ENCODE results near the gene F11.
"Not testable (repeated sequence)": the region's sequence is repeated elsewhere in the genome, so short reads cannot be mapped to it uniquely, and the experiment has no call there.

Gene F11

DNA sequence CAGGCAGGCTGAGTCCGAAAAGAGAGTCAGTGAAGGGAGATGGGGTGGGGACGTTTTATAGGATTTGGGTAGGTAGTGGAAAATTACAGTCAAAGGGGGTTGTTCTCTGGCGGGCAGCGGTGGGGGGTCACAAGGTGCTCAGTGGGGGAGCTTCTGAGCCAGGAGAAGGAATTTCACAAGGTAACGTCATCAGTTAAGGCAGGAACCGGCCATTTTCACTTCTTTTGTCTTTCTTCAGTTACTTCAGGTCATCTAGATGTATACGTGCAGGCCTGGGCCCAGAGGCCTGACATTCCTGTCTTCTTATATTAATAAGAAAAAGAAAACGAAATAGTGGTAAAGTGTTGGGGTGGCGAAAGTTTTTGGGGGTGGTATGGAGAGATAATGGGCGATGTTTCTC, 24.0 kb upstream of the F11 start:
- H3K9me3 Mint-ChIP-seq (ENCODE audit: low read depth); H3K27me3 Mint-ChIP-seq; H3K4me1 Mint-ChIP-seq (ENCODE audit: low read depth); H3K27ac Mint-ChIP-seq; H3K4me3 Mint-ChIP-seq: not testable (repeated sequence)
- H3K36me3 Mint-ChIP-seq = peaks cover 15% of the 10 kb centered on the region

DNA sequence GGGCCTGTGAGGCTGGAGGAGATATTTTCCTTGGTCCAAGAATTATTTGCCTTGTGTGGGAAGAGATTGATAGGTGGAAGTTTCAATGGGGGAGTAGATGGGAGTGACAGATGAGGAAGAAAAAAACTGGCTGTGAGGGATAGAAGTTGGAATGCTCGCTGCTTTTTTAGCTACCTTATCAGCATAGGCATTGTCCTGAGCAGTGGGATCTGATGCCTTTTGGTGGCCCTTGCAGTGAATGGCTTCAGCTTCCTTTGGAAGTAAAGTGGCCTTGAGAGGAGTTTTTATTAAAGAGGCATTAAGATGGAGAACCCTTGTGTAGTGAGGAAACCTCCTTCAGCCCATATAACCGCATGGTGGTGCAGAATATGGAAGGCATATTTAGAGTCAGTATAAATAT, 22.7 kb upstream of the F11 start:
- Mint-ChIP-seq H3K27ac (no peak overlapping the region), H3K4me1 (ENCODE audit: low read depth) (no peaks in the 10 kb centered on the region), H3K9me3 (ENCODE audit: low read depth) (peaks cover 4% of the 10 kb centered on the region), H3K4me3 (no peak overlapping the region), H3K36me3 (peaks cover 13% of the 10 kb centered on the region), H3K27me3 (no peaks in the 10 kb centered on the region)

DNA sequence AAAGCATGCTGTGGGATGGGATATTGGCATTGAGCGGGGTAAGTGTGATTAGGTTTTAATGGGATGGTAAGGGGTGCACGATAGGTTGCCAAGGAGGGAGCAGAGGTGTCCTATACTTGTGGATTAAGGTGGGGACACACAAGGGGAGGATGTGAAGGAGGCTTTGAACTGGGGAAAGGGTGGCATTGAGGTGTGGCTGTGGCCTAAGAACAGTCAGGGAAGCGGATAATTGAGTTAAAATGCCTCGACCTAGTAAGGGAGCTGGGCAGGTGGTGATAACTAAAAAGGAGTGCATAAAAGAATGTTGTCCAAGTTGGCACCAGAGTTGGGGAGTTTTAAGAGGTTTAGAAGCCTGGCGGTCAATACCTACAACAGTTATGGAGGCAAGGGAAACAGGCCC, 21.2 kb upstream of the F11 start:
- no peaks in the 10 kb centered on the region for H3K4me1 Mint-ChIP-seq (ENCODE audit: low read depth)
- H3K36me3 Mint-ChIP-seq = peaks cover 13% of the 10 kb centered on the region
- H3K27ac Mint-ChIP-seq = no peak overlapping the region
- H3K9me3 Mint-ChIP-seq (ENCODE audit: low read depth) = peaks cover 4% of the 10 kb centered on the region
- H3K4me3 Mint-ChIP-seq = no peak overlapping the region
- no peaks in the 10 kb centered on the region for H3K27me3 Mint-ChIP-seq

DNA sequence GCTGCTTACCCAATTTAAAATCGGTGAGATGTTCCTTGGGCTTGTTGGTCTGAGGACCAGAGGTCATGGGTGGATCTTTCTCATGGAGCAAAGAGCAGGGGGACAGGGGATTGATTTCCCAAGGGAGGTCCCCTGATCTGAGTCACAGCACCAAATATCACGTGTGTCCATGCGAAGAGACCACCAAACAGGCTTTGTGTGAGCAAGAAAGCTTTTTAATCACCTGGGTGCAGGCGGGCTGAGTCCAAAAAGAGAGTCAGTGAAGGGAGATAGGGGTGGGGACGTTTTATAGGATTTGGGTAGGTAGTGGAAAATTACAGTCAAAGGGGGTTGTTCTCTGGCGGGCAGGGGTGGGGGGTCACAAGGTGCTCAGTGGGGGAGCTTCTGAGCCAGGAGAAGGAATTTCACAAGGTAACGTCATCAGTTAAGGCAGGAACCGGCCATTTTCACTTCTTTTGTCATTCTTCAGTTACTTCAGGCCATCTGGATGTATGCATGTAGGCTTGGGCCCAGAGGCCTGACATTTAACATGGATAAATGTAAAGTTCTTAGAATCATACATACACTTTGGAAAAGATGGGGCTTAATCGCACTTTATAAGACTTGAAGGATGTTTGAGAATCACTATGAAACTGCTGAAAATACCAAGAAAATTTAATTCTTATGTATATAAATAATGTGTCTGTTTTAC, 18.8 kb upstream of the F11 start:
- peaks cover 21% of the 10 kb centered on the region for H3K36me3 Mint-ChIP-seq
- H3K4me1 Mint-ChIP-seq (ENCODE audit: low read depth); H3K4me3 Mint-ChIP-seq; H3K9me3 Mint-ChIP-seq (ENCODE audit: low read depth); H3K27ac Mint-ChIP-seq; H3K27me3 Mint-ChIP-seq: not testable (repeated sequence)

GRCh38 chr4:186248643-186249042, 17.3 kb upstream of the F11 start:
- Mint-ChIP-seq H3K9me3 (ENCODE audit: low read depth) (peaks cover 4% of the 10 kb centered on the region), H3K27ac (no peak overlapping the region), H3K27me3 (no peaks in the 10 kb centered on the region), H3K4me1 (ENCODE audit: low read depth) (no peaks in the 10 kb centered on the region), H3K36me3 (peaks cover 22% of the 10 kb centered on the region), H3K4me3 (no peak overlapping the region)

DNA sequence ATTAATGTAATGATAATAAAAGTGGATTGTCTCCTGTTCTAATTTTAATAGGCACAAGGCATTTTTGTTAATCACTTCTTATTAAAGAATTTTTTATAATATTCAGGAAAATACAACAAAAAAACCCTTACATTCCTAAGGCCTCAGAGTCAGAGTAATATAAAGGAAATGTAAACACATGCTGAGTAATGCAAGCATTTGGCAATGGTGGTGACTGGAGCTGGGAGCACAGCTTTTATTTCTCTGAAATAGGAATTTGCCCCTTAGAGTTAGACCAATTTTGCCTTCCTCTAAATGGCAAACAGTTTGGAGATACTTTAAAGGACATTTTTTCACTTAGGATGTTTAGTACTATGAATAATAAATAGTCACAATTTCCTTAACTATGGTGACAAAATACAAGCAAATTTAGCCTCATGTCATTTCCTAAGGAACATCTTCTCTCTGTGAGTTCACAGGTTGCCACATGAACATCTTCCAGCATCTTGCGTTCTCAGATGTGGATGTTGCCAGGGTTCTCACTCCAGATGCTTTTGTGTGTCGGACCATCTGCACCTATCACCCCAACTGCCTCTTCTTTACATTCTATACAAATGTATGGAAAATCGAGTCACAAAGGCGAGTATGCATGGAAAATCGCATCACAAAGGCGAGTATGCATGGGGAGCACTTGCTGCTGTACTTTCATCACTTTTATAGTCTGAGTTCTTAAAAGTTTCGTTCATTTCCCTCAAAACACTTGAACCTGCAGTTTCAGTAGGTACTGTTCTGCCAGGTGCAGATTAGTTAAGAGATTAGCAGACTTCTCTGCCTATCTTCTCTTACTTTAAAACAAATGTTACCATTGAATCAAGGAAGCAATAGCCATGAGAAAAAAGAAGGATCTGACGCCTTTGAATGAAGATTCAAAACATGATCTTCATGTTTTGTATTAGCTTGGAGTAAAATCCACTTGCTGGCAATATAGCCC, 15.9 kb upstream of the F11 start:
- no peak overlapping the region for H3K4me3 Mint-ChIP-seq
- no peaks in the 10 kb centered on the region for H3K4me1 Mint-ChIP-seq (ENCODE audit: low read depth)
- H3K27ac Mint-ChIP-seq = no peak overlapping the region
- peaks cover 28% of the 10 kb centered on the region for H3K36me3 Mint-ChIP-seq
- H3K27me3 Mint-ChIP-seq = no peaks in the 10 kb centered on the region
- H3K9me3 Mint-ChIP-seq (ENCODE audit: low read depth) = peaks cover 4% of the 10 kb centered on the region

GRCh38 chr4:186250760-186251159, 15.2 kb upstream of the F11 start:
- peaks cover 25% of the 10 kb centered on the region for H3K36me3 Mint-ChIP-seq
- no peaks in the 10 kb centered on the region for H3K27me3 Mint-ChIP-seq
- H3K4me1 Mint-ChIP-seq (ENCODE audit: low read depth) = no peaks in the 10 kb centered on the region
- H3K4me3 Mint-ChIP-seq = no peak overlapping the region
- no peak overlapping the region for H3K27ac Mint-ChIP-seq
- H3K9me3 Mint-ChIP-seq (ENCODE audit: low read depth) = peaks cover 4% of the 10 kb centered on the region

DNA sequence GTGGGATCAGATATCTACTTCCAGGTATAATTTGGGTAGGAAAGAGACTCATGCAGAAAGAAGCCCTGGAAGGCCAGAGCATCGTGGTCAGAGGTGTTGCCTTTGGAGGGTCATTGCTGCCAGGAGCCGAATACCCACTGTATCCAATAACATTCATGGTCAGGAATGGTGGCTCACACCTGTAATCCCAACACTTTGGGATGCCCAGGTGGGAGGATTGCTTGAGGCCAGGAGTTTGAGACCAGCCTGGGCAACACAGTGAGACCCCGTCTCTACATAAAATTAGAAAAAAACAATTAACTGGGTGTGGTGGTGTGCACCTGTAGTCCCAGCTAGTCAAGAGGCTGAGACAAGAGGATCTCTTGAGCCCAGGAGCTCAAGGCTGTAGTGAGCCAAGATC, 10.9 kb upstream of the F11 start:
- H3K27me3 Mint-ChIP-seq = no peaks in the 10 kb centered on the region

DNA sequence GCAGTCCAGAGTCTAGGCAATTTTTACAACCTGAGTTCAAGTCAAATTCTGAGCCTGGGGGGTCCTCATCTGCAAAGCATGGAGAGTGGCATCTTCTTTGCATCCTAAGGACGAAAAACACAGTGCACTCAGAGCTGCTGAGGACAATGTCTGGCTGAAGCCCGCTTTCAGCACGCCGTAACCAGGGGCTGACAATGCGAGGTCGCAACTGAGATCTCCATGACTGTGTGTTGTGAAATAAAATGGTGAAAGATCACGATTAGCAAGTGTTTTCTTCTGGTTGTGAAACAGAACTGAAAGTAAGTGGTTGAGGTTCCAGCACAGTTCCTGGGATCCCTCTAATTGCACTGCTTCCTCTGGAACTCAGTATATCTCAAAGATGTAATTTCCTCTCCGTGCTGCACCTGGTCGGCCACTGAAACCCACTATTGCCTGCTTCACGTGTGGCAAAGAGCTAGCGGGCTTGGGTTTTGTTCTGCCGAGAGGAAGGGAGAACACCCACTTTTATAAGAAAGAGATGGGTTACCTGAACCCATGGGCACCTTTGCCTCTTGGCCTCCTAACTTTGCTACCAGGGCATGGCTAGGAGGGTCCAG, 7.7 kb upstream of the F11 start:
- no peaks in the 10 kb centered on the region for H3K9me3 Mint-ChIP-seq (ENCODE audit: low read depth)
- no peak overlapping the region for H3K4me3 Mint-ChIP-seq
- H3K4me1 Mint-ChIP-seq (ENCODE audit: low read depth) = no peaks in the 10 kb centered on the region
- no peaks in the 10 kb centered on the region for H3K27me3 Mint-ChIP-seq
- H3K36me3 Mint-ChIP-seq = peaks cover 6% of the 10 kb centered on the region
- no peak overlapping the region for H3K27ac Mint-ChIP-seq

More for the DNA sequence above, 10.9 kb upstream of the F11 start:
- Mint-ChIP-seq H3K9me3 (ENCODE audit: low read depth) (no peaks in the 10 kb centered on the region), H3K4me1 (ENCODE audit: low read depth) (no peaks in the 10 kb centered on the region), H3K27ac (no peak overlapping the region), H3K4me3 (no peak overlapping the region), H3K36me3 (peaks cover 18% of the 10 kb centered on the region)

GRCh38 chr4:186260117-186260503, 5.9 kb upstream of the F11 start:
- no peak overlapping the region for H3K27ac Mint-ChIP-seq
- no peaks in the 10 kb centered on the region for H3K9me3 Mint-ChIP-seq (ENCODE audit: low read depth)
- H3K36me3 Mint-ChIP-seq = no peaks in the 10 kb centered on the region
- no peaks in the 10 kb centered on the region for H3K4me1 Mint-ChIP-seq (ENCODE audit: low read depth)
- no peak overlapping the region for H3K4me3 Mint-ChIP-seq
- H3K27me3 Mint-ChIP-seq = no peaks in the 10 kb centered on the region

DNA sequence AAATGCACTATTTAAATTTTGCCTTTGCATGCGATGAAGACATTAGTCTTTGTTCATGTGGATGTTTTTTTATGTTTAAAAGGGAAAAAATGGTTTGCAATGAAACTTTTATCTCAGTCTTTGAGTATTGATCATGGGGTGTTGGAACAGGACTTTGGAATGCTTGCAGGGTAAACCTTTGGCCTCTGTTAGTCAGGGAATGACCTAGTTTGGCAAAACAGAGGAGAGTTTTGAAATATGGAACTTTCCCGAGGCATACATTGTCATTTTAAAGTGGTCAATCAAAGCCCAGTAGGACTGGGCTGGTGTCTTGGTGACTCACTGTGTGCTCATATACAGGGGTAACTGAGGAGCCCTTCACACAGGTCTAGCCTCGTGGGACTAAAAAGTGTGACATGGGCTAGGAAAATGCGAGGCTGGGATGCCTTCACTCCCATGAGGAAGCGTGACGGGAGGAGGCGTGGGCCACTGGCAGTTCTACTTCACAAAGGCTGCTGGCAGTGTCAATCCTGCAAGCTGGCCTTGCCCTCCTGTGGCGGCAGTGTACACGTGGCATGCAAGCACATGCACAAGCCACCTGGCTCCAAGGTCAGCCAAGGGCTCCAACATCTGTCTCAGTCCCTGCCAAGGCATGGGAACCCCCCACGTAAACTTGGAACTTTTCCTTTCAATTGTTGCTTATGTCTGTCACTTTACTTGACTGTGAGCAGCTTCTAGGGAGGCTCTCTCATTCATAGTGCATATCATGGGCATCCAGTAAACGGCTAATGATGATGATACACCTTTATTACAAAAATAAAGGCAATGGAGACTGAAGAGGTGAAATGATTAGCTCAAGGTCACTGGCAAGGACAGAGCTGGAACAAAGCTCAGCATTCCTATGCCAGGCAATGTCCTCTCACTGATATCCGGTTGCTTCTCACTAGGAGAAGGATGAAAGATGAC, 5.2 kb upstream of the F11 start:
- no peak overlapping the region for H3K4me3 Mint-ChIP-seq
- H3K27me3 Mint-ChIP-seq = no peaks in the 10 kb centered on the region
- no peaks in the 10 kb centered on the region for H3K36me3 Mint-ChIP-seq
- no peaks in the 10 kb centered on the region for H3K9me3 Mint-ChIP-seq (ENCODE audit: low read depth)
- H3K27ac Mint-ChIP-seq = no peak overlapping the region
- no peaks in the 10 kb centered on the region for H3K4me1 Mint-ChIP-seq (ENCODE audit: low read depth)

- H3K4me1 Mint-ChIP-seq (ENCODE audit: low read depth) = no peaks in the 10 kb centered on the region
- H3K27ac Mint-ChIP-seq = no peak overlapping the region
- peaks cover 11% of the 10 kb centered on the region for H3K27me3 Mint-ChIP-seq
- no peak overlapping the region for H3K4me3 Mint-ChIP-seq
- no peaks in the 10 kb centered on the region for H3K9me3 Mint-ChIP-seq (ENCODE audit: low read depth)
- no peaks in the 10 kb centered on the region for H3K36me3 Mint-ChIP-seq
Observed at GRCh38 chr4:186264660-186265059, 1.3 kb upstream of the F11 start.

DNA sequence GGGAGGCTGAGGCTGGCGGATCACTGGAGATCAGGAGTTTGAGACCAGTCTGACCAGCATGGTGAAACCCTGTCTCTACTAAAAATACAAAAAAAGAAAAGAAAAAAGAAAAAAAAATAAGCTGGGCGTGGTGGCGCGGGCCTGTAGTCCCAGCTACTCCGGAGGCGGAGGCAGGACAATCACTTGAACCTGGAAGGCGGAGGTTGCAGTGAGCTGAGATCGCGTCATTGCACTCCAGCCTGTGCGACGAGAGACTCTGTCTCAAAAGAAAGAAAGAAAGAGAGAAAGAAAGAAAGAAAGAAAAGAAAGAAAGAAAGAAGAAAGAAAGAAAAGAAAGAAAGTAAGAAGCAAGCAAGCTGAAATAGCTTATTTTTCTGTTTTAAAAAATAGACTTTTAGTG, 739 bp upstream of the F11 start:
- not testable (repeated sequence) for H3K4me3 Mint-ChIP-seq, H3K27ac Mint-ChIP-seq

GRCh38 chr4:186266729-186267456, 904 bp downstream of the F11 start:
- Mint-ChIP-seq H3K27me3 (peaks cover 13% of the 10 kb centered on the region), H3K9me3 (ENCODE audit: low read depth) (no peaks in the 10 kb centered on the region), H3K4me3 (no peak overlapping the region), H3K4me1 (ENCODE audit: low read depth) (no peaks in the 10 kb centered on the region), H3K27ac (no peak overlapping the region), H3K36me3 (no peaks in the 10 kb centered on the region)

More for the DNA sequence above, 739 bp upstream of the F11 start:
- H3K36me3 Mint-ChIP-seq; H3K9me3 Mint-ChIP-seq (ENCODE audit: low read depth); H3K4me1 Mint-ChIP-seq (ENCODE audit: low read depth): not testable (repeated sequence)
- peaks cover 11% of the 10 kb centered on the region for H3K27me3 Mint-ChIP-seq

All from activated naive CD8-positive, alpha-beta T cell (primary cell).